NCI-H524 (cell line): ENCODE measurements around the gene SRGAP3.

Experiments
- DNase-seq, 2 experiments: peaks; one replicate each; lab custom pipeline; 2025; lab: John Stamatoyannopoulos, UW

SRGAP3 gene

GRCh38 chr3:9081184-9081818 lies 168.1 kb downstream of the SRGAP3 start:
- DNase-seq: no peak

GRCh38 chr3:9080163-9080562 lies 169.3 kb downstream of the SRGAP3 start:
- DNase-seq: no peak

GRCh38 chr3:9079676-9080075 lies 169.8 kb downstream of the SRGAP3 start:
- no peak for DNase-seq

DNA sequence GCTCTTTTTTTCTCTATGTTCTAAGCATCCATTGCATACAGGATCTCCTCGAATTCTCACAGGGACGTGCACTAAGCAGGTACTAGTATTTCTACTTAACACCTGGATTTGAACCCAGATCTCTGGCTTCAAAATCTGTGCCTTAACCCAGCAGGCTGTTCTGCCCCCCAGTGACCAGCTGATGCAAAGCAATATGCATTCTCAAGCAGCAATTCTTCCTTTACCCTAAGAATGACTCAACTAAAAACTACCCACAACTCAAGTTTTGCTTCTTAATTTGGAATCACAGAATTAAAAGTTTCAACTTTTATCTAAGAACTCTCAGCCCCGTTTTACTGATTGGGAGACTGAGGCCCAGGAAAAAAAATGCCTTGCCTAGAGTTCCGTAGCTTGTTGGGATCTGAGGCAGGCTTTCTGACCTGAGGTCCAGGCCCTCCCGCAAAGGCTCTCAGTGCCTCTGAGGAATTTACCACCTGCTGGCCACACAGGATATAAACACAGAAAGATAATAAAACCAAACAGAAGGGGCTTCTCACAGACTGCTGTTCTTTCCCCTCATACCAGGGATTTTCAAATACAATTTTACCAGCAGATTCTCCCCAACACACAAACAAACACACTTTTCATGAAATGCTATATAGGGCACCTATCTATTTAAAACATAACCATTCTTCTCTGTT lies 170.7 kb downstream of the SRGAP3 start:
- DNase-seq: peak in 1 of 2 experiments; percentile 16

- no peak for DNase-seq
Observed at GRCh38 chr3:9077029-9077428, 172.4 kb downstream of the SRGAP3 start.

- DNase-seq: no peak
Observed at GRCh38 chr3:9075762-9076161, 173.7 kb downstream of the SRGAP3 start.

DNA sequence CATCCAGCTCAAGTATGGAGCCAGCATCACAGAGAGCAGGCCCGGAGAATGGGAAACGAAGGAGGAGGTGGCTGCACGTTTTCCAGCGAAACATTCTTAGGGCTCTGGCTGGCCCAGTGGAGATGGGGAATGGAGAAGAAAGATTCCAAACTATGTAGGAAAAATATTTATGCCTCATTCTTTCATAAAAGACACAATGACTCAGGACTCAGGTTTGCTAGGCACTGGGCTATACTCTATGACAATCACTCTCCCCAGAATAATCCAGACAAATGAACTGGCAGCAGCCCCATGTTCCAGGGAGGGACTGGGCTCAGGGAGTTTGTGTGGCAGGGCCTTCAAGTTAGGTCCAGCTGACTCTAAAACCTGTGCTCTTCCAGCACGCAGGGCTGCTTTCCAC lies 175.4 kb downstream of the SRGAP3 start:
- DNase-seq: no peak

GRCh38 chr3:9072667-9073009 lies 176.8 kb downstream of the SRGAP3 start:
- DNase-seq: no peak

DNA sequence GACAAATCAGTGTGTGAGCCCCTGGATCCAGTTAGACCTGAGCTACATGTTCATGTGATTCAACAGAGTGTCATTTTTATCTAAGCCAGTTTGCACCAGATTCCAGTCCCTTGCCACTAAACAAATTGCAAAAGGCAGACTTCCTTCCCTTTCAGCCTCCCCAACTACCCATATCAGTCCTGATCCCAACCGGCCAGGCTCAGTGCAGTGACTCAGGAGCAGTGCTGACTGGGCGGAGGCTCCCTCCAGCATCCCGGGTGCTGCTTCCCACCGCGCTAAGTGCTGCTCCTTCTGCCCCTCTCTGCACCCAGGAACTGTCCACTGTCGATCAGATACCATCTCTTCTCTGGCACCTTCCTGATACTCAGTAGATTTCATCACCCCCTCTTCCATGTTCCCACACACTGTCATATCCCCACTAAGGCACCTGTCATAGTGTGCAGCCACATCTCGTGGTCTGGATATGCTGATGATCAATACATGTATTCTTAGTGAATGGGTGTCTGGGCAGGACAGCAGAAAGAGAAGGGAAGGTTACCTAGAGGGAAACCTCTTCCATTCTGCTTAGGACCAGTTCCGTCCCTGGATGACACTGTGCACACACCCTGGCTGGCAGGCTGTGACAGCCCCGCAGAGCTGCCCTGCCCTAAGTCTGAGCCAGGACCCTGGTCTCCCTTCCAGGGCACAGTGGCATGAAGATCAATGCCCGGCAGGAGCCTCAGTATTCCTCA lies 177.3 kb downstream of the SRGAP3 start:
- no peak for DNase-seq

GRCh38 chr3:9070961-9071360 lies 178.5 kb downstream of the SRGAP3 start:
- DNase-seq: no peak

- no peak for DNase-seq
Observed at GRCh38 chr3:9069971-9070370, 179.5 kb downstream of the SRGAP3 start.

DNA sequence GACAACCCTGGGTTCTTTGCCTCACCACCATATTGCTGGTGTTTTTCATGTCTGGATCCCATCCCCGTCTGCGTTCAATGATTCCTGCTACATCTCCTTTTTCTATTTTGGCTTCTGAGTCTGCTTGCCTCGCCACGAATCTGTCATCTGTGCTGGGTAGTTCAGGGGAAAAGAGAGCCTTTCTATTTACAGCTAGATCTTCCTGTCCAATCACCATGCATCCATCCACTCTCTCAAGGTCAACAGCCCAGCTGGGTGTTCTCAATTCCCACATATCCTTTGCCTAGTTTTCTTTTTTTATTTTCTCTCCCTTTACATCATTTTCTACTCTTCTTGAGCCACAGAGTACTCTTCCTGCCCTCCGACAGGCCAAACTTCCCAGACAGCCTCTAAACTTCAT lies 181.4 kb downstream of the SRGAP3 start:
- no peak for DNase-seq

- DNase-seq: peak in 1 of 2 experiments; percentile 68
Observed at GRCh38 chr3:9067352-9067975, 182.0 kb downstream of the SRGAP3 start.

- DNase-seq: no peak
Observed at GRCh38 chr3:9066775-9067174, 182.7 kb downstream of the SRGAP3 start.

- DNase-seq: no peak
Observed at GRCh38 chr3:9066141-9066540, 183.3 kb downstream of the SRGAP3 start.

- no peak for DNase-seq
Observed at GRCh38 chr3:9064850-9065249, 184.6 kb downstream of the SRGAP3 start.

GRCh38 chr3:9064251-9064650 lies 185.2 kb downstream of the SRGAP3 start:
- no peak for DNase-seq

DNA sequence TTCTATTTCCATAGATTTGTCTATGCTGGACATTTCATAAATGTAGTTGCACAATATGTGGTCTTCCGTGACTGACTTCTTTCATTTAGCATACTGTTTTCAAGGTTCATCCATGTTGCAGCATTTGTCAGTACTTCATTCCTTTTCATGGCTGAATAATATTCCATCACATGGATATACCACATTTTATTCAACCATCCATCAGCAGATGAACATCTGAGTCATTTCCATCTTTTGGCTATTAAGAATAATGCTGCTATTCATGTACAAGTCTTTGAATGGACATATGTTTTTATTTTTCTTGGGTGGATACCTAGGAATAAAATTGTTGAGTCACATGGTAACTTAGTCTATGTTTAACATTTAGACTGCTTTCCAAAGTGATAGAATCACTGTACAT lies 186.9 kb downstream of the SRGAP3 start:
- DNase-seq: no peak

DNA sequence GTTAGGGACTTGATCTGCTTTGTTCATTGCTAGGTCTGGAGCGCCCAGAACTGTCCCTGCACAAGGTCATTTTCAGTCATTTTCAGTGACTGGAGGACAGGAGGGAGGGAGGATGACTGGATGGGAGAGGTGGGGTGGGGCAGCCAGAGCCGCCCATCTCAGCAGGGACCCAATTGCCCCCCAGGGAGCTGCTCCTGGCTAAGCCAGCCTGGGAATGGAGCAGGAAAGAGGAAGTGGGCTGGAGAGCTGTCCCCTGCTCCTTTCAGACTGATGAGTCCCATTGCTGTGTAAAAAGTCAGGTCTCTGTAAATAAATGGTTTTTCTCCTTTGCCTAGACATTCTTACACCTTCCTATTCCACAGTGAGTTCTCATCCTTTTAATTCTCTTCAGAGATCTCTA lies 187.8 kb downstream of the SRGAP3 start:
- no peak for DNase-seq

GRCh38 chr3:9059489-9060400 lies 189.7 kb downstream of the SRGAP3 start:
- DNase-seq: no peak

DNA sequence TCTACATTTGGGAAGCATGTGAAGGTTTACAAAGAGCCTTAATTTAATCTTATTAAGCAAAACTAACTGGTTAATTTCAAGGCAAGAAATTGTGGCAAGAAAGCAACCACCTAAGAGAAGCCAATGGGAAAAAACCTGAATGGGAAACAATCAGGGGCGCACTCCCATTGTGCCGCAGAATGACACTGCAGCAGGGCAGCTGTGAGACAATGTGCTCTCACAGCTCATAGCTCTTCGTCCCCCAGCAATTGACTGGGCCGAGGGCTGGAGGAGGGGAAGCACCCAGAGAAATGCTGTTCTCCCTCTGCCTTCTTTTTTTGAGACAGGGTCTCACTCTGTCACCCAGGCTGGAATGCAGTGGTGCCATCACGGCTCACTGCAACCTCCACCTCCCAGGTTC lies 192.9 kb downstream of the SRGAP3 start:
- DNase-seq: no peak
